ENCODE data around the gene BEGAIN.

- TF ChIP-seq BRCA1 (IDR thresholded peaks at IDR 0.05; ENCODE audit: low read depth, low read length) (no peak), TEAD4 (IDR thresholded peaks at IDR 0.05; ENCODE audit: low read depth, low read length) (no peak), CTBP2 (IDR thresholded peaks at IDR 0.05; ENCODE audit: borderline replicate concordance, insufficient read depth, insufficient read length, low read length) (no peak), SIN3A (conservative IDR thresholded peaks at IDR 0.05 in 1 of 2, IDR thresholded peaks at IDR 0.05 in 1 of 2; ENCODE audit: low read depth in 1 of 2, low read length in 2 of 2) (no peak)
- TF ChIP-seq, protein P1, sequence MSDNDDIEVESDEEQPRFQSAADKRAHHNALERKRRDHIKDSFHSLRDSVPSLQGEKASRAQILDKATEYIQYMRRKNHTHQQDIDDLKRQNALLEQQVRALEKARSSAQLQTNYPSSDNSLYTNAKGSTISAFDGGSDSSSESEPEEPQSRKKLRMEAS (IDR thresholded peaks at IDR 0.05): no peak
Measured at GRCh38 chr14:100525615-100526014, 61.6 kb downstream of the BEGAIN start.

Data from H1 (cell line).